HepG2 (cell line): ENCODE results near the gene KCNK6. TPM values are rescaled to one million over a fixed set of nuclear protein-coding genes. Genes with fewer than 3 reads are reported as not detected.

Experiments
- CAMTA2 ChIP-seq: sonication (generic); formaldehyde crosslinking; IDR thresholded peaks from 2 replicates; pipeline ENCODE4 v1.4.0; 2020; ENCODE audit warnings: mild to moderate bottlenecking, missing genetic modification reagents, borderline replicate concordance
- DZIP1 ChIP-seq: sonication (generic); formaldehyde crosslinking; IDR thresholded peaks from 2 replicates; pipeline ENCODE4 v1.5.0; 2020; ENCODE audit warnings: mild to moderate bottlenecking, missing genetic modification reagents
- GABPA ChIP-seq, 2 experiments: IDR thresholded peaks; 2 replicates each; pipeline ENCODE4 v1.6.1; 2011 to 2016; ENCODE audit warnings: low read depth in 2 of 2, low read length in 1 of 2, missing biosample characterization in 1 of 2, missing genetic modification characterization in 1 of 2
- HMG20A ChIP-seq: IDR thresholded peaks from 2 replicates; pipeline ENCODE4 v1.6.1; 2016; ENCODE audit warnings: borderline replicate concordance
- HOXD1 ChIP-seq: sonication (generic); formaldehyde crosslinking; IDR thresholded peaks from 2 replicates; pipeline ENCODE4 v1.5.0; 2020; ENCODE audit warnings: missing genetic modification reagents
- ISX ChIP-seq: sonication (generic); formaldehyde crosslinking; conservative IDR thresholded peaks from 2 replicates; pipeline ENCODE4 v1.5.0; 2020; ENCODE audit warnings: missing genetic modification reagents
- KLF13 ChIP-seq: sonication (generic); formaldehyde crosslinking; IDR thresholded peaks from 2 replicates; pipeline ENCODE4 v1.4.0; 2020; ENCODE audit warnings: mild to moderate bottlenecking, missing genetic modification reagents
- MAFG ChIP-seq: sonication (generic); formaldehyde crosslinking; IDR thresholded peaks from 2 replicates; pipeline ENCODE4 v1.5.1; 2020; ENCODE audit warnings: mild to moderate bottlenecking, missing genetic modification reagents
- MAZ ChIP-seq, 2 experiments: sonication (generic) in 1 of 2; formaldehyde crosslinking in 1 of 2; IDR thresholded peaks; 2 replicates each; pipeline versions ENCODE4 v1.5.0 to v1.6.1; 2012 to 2020; ENCODE audit warnings: low read depth in 2 of 2, mild to moderate bottlenecking in 2 of 2, borderline replicate concordance in 1 of 2, improper control_type of control experiment in 1 of 2, low read length in 1 of 2, missing genetic modification reagents in 1 of 2, moderate library complexity in 1 of 2
- MLLT10 ChIP-seq: sonication (generic); formaldehyde crosslinking; IDR thresholded peaks from 2 replicates; pipeline ENCODE4 v1.4.0; 2020; ENCODE audit warnings: missing genetic modification reagents
- NRL ChIP-seq: sonication (generic); formaldehyde crosslinking; IDR thresholded peaks from 2 replicates; pipeline ENCODE4 v1.5.0; 2020; ENCODE audit warnings: missing genetic modification reagents, mild to moderate bottlenecking, moderate library complexity, borderline replicate concordance
- PAWR ChIP-seq: sonication (generic); formaldehyde crosslinking; IDR thresholded peaks from 2 replicates; pipeline ENCODE4 v1.4.0; 2020; ENCODE audit warnings: missing genetic modification reagents, mild to moderate bottlenecking, borderline replicate concordance
- ZNF430 ChIP-seq: sonication (generic); formaldehyde crosslinking; IDR thresholded peaks from 2 replicates; pipeline ENCODE4 v1.9.0; 2021; ENCODE audit warnings: mild to moderate bottlenecking, missing genetic modification reagents
- ZSCAN20 ChIP-seq: sonication (generic); formaldehyde crosslinking; IDR thresholded peaks from 2 replicates; pipeline ENCODE4 v1.4.0; 2020; ENCODE audit warnings: missing genetic modification reagents, mild to moderate bottlenecking, borderline replicate concordance
- ZSCAN25 ChIP-seq: sonication (generic); formaldehyde crosslinking; IDR thresholded peaks from 2 replicates; pipeline ENCODE4 v1.8.0; 2022; ENCODE audit warnings: mild to moderate bottlenecking, missing genetic modification reagents
- polyA plus RNA-seq, 8 experiments: library from polyadenylated mRNA; depleted of rRNA in 3 of 8; stranded (reverse) in 7 of 8; unstranded in 1 of 8; fragments of >200 nt; fragmentation: Illumina TruSeq in 4 of 8; extraction: Trizol in 4 of 8; gene quantifications; 2 replicates each; pipeline versions ENCODE4 v1.2.1 to v1.2.3, GENCODE V29; 2011 to 2016; ENCODE audit warnings: low read depth in 4 of 8, missing spikeins in 1 of 8, mixed read lengths in 1 of 8; ENCODE audit not compliant: insufficient read depth in 1 of 8
- total RNA-seq, 5 experiments: library from RNA; depleted of rRNA; stranded (reverse); fragments of >200 nt; fragmentation: Illumina TruSeq; extraction: Trizol; gene quantifications; 2 replicates each; pipeline ENCODE4 v1.2.3, GENCODE V29; 2016; ENCODE audit warnings: low read depth in 1 of 5
- TF ChIP-seq, protein P1 (sequence below): sonication (generic); formaldehyde crosslinking; IDR thresholded peaks from 2 replicates; pipeline ENCODE4 v1.8.0; 2022; ENCODE audit warnings: mild to moderate bottlenecking, missing genetic modification reagents, moderate library complexity
- TF ChIP-seq, protein P2 (sequence below), 2 experiments: IDR thresholded peaks; 2 replicates each; pipeline ENCODE4 v1.6.1; 2011 to 2012; ENCODE audit warnings: low read length in 2 of 2, borderline replicate concordance in 1 of 2, low read depth in 1 of 2, mild to moderate bottlenecking in 1 of 2, moderate library complexity in 1 of 2
- TF ChIP-seq, protein P3 (sequence below): sonication (generic); formaldehyde crosslinking; IDR thresholded peaks from 2 replicates; pipeline ENCODE4 v1.4.0; 2020; ENCODE audit warnings: mild to moderate bottlenecking, low read depth, missing genetic modification reagents

The KCNK6 gene
- total and polyA plus RNA-seq, 2 of the 13 experiments (the other 11 are each of a cell fraction or from before 2014, with no cell fraction given): 0.03 TPM; not detected in 1

GRCh38 chr19:38336638-38337359 is 17.2 kb downstream of the KCNK6 start (continued):
- TF ChIP-seq DZIP1 (CRISPR knock-in tag): no peak
- TF ChIP-seq MLLT10: no peak
- no peak for TF ChIP-seq NRL (CRISPR knock-in tag)
- TF ChIP-seq MAFG (CRISPR knock-in tag): no peak
- peak; percentile 40; the same call in 1 of the 2 replicates for TF ChIP-seq ZNF430 (CRISPR knock-in tag)
- no peak for TF ChIP-seq GABPA (IDR thresholded peaks at IDR 0.05; ENCODE audit: low read depth, low read length)
- no peak for TF ChIP-seq GABPA (CRISPR knock-in tag; IDR thresholded peaks at IDR 0.05; ENCODE audit: low read depth)
- 0 out of 2 replicates have a peak, but pooled peaks have one; percentile 36 for TF ChIP-seq KLF13 (CRISPR knock-in tag)
- TF ChIP-seq ZSCAN25: 0 out of 2 replicates have a peak, but pooled peaks have one; percentile 47
- no peak for TF ChIP-seq ZSCAN20 (CRISPR knock-in tag)
- TF ChIP-seq HMG20A (CRISPR knock-in tag): no peak
- no peak for TF ChIP-seq PAWR (CRISPR knock-in tag)
- no peak for TF ChIP-seq MAZ (IDR thresholded peaks at IDR 0.05; ENCODE audit: borderline replicate concordance, low read depth, low read length)
- TF ChIP-seq MAZ (CRISPR knock-in tag; IDR thresholded peaks at IDR 0.05; ENCODE audit: low read depth): no peak; the same call in 1 of the 2 replicates
- TF ChIP-seq, protein P1, sequence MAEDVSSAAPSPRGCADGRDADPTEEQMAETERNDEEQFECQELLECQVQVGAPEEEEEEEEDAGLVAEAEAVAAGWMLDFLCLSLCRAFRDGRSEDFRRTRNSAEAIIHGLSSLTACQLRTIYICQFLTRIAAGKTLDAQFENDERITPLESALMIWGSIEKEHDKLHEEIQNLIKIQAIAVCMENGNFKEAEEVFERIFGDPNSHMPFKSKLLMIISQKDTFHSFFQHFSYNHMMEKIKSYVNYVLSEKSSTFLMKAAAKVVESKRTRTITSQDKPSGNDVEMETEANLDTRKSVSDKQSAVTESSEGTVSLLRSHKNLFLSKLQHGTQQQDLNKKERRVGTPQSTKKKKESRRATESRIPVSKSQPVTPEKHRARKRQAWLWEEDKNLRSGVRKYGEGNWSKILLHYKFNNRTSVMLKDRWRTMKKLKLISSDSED (CRISPR knock-in tag): no peak
- TF ChIP-seq HOXD1 (CRISPR knock-in tag): peak; percentile 37; the same call in 1 of the 2 replicates
- TF ChIP-seq, protein P2, sequence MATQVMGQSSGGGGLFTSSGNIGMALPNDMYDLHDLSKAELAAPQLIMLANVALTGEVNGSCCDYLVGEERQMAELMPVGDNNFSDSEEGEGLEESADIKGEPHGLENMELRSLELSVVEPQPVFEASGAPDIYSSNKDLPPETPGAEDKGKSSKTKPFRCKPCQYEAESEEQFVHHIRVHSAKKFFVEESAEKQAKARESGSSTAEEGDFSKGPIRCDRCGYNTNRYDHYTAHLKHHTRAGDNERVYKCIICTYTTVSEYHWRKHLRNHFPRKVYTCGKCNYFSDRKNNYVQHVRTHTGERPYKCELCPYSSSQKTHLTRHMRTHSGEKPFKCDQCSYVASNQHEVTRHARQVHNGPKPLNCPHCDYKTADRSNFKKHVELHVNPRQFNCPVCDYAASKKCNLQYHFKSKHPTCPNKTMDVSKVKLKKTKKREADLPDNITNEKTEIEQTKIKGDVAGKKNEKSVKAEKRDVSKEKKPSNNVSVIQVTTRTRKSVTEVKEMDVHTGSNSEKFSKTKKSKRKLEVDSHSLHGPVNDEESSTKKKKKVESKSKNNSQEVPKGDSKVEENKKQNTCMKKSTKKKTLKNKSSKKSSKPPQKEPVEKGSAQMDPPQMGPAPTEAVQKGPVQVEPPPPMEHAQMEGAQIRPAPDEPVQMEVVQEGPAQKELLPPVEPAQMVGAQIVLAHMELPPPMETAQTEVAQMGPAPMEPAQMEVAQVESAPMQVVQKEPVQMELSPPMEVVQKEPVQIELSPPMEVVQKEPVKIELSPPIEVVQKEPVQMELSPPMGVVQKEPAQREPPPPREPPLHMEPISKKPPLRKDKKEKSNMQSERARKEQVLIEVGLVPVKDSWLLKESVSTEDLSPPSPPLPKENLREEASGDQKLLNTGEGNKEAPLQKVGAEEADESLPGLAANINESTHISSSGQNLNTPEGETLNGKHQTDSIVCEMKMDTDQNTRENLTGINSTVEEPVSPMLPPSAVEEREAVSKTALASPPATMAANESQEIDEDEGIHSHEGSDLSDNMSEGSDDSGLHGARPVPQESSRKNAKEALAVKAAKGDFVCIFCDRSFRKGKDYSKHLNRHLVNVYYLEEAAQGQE (IDR thresholded peaks at IDR 0.05; ENCODE audit: borderline replicate concordance in 1 of 2, low read depth in 1 of 2, low read length in 2 of 2): no peak; a peak in 1 of 4 replicates
- no peak for TF ChIP-seq ISX (CRISPR knock-in tag)
- no peak for TF ChIP-seq CAMTA2 (CRISPR knock-in tag)
- TF ChIP-seq, protein P3, sequence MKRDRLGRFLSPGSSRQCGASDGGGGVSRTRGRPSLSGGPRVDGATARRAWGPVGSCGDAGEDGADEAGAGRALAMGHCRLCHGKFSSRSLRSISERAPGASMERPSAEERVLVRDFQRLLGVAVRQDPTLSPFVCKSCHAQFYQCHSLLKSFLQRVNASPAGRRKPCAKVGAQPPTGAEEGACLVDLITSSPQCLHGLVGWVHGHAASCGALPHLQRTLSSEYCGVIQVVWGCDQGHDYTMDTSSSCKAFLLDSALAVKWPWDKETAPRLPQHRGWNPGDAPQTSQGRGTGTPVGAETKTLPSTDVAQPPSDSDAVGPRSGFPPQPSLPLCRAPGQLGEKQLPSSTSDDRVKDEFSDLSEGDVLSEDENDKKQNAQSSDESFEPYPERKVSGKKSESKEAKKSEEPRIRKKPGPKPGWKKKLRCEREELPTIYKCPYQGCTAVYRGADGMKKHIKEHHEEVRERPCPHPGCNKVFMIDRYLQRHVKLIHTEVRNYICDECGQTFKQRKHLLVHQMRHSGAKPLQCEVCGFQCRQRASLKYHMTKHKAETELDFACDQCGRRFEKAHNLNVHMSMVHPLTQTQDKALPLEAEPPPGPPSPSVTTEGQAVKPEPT (CRISPR knock-in tag): no peak
